T-cell (primary cell): ENCODE measurements around the gene HIP1. TPM values are rescaled to one million over a fixed set of nuclear protein-coding genes. Genes with fewer than 3 reads are reported as not detected.
"Not testable (repeated sequence)": the region's sequence is repeated elsewhere in the genome, so short reads cannot be mapped to it uniquely, and the experiment has no call there.

Source experiments
- ATAC-seq, 4 experiments: fragments of 200-7000 bp in 3 of 4; fragments of 150-1000 bp in 1 of 4; cut with Tn5 transposase; replicated peaks in 1 of 4; 1 replicate in 3 of 4; 2 replicates in 1 of 4; pipeline ENCODE4 v1.10.0; 2021; ENCODE audit warnings: moderate library complexity in 3 of 4, mild to moderate bottlenecking in 2 of 4, moderate number of reproducible peaks in 1 of 4
- CTCF ChIA-PET, 2 donors: fragments of 300-600 bp; sonication (Branson Sonifier 250); formaldehyde crosslinking; loops; one replicate each; lab custom pipeline; 2022; ENCODE audit warnings: antibody characterized with exemption in 2 of 2; lab: Charles Lee
- POLR2A ChIA-PET, 2 donors: fragments of 300-600 bp; sonication (Branson Sonifier 250); formaldehyde crosslinking; loops; one replicate each; lab custom pipeline; 2022; ENCODE audit warnings: antibody characterized with exemption in 2 of 2; lab: Charles Lee
- DNase-seq, 35 experiments: peaks; one replicate each; pipeline versions ENCODE4 v3.0.0 to v3.0.0-alpha.2; 2013 to 2023
- H3K27ac ChIP-seq: one replicate; pipeline ENCODE4 v1.5.1; 2013; ENCODE audit warnings: low read length
- H3K27me3 ChIP-seq, 2 experiments: replicated peaks in 1 of 2; 1 replicate in 1 of 2; 2 replicates in 1 of 2; pipeline versions ENCODE4 v1.6.1 to v1.7.0; 2013; ENCODE audit warnings: low read length in 1 of 2, mixed read lengths in 1 of 2; ENCODE audit not compliant: control insufficient read depth in 2 of 2, insufficient read depth in 2 of 2; ENCODE audit errors: extremely low read depth in 1 of 2
- H3K36me3 ChIP-seq, 2 donors: 1 replicate in 1 of 2; 2 replicates in 1 of 2; pipeline versions ENCODE4 v1.6.1 to v1.7.0; 2013; ENCODE audit warnings: low read length in 1 of 2; ENCODE audit not compliant: control insufficient read depth in 2 of 2, insufficient read depth in 1 of 2; ENCODE audit errors: extremely low read depth in 1 of 2
- H3K4me1 ChIP-seq, 2 experiments: 1 replicate in 1 of 2; 2 replicates in 1 of 2; pipeline versions ENCODE4 v1.6.1 to v1.7.0; 2013; ENCODE audit warnings: low read length in 2 of 2, mixed read lengths in 1 of 2; ENCODE audit not compliant: insufficient read depth in 2 of 2, control insufficient read depth in 1 of 2; ENCODE audit errors: extremely low read depth in 1 of 2
- H3K4me3 ChIP-seq, 2 donors: 1 replicate in 1 of 2; 2 replicates in 1 of 2; pipeline versions ENCODE4 v1.5.1 to v1.7.0; 2013; ENCODE audit warnings: mild to moderate bottlenecking in 2 of 2, low read length in 1 of 2, moderate library complexity in 1 of 2; ENCODE audit not compliant: control insufficient read depth in 1 of 2; ENCODE audit errors: extremely low read depth in 1 of 2
- H3K9me3 ChIP-seq: 2 replicates; pipeline ENCODE4 v1.7.0; 2013
- H3K27ac Mint-ChIP-seq, 2 donors: one replicate each; pipeline ENCODE4 v1.8.0; 2020 to 2021; ENCODE audit warnings: mild to moderate bottlenecking in 2 of 2, mixed read lengths in 2 of 2
- H3K27me3 Mint-ChIP-seq, 2 donors: one replicate each; pipeline ENCODE4 v1.8.0; 2021 to 2022; ENCODE audit warnings: mixed read lengths in 2 of 2
- H3K36me3 Mint-ChIP-seq: one replicate; pipeline ENCODE4 v1.8.0; 2021; ENCODE audit warnings: mixed read lengths
- H3K4me1 Mint-ChIP-seq, 3 donors: one replicate each; pipeline ENCODE4 v1.8.0; 2020 to 2022; ENCODE audit warnings: mixed read lengths in 3 of 3, mild to moderate bottlenecking in 1 of 3
- H3K4me3 Mint-ChIP-seq, 3 donors: one replicate each; pipeline ENCODE4 v1.8.0; 2020 to 2022; ENCODE audit warnings: mild to moderate bottlenecking in 3 of 3, mixed read lengths in 3 of 3, moderate library complexity in 3 of 3
- H3K9me3 Mint-ChIP-seq, 3 donors: one replicate each; pipeline ENCODE4 v1.8.0; 2020 to 2022; ENCODE audit warnings: mixed read lengths in 3 of 3
- WGBS: methylation state at CpG from one replicate; pipeline ENCODE4 v1.1.5; 2013; ENCODE audit warnings: missing lambda C conversion rate; ENCODE audit not compliant: insufficient coverage; 5-methylcytosine and 5-hydroxymethylcytosine counted together
- total RNA-seq, 35 experiments: library from RNA in 6 of 35; stranded (reverse) in 6 of 35; fragments of 120-200 nt in 1 of 35; gene quantifications; one replicate each; pipeline versions ENCODE4 v1.2.1 to v1.2.4 and lab custom pipeline; 2013 to 2026

HIP1 gene
- total RNA-seq, 5 donors from 2014 or later (not counting 1 experiment from before 2014, with no cell fraction given), result 3.2 to 8.4 (median 3.6) TPM

DNA sequence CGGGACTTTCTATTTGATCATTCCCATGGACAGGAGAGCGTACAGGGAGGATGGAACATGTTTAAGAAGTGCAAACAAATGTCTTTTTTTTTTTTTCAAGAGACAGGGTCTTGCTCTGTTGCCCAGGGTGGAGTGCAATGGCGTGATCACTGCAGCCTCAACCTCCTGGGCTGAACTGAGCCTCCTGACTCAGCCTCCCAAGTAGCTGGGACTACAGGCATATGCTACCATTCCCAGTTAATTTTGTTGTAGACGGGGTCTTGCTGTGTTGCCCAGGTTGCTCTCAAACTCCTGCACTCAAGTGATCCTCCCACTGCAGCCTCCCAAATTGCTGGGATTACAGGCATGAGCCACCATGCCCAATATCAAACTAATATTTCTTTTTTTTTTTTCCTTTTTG, 206.1 kb downstream of the HIP1 start:
- H3K27ac ChIP-seq, result no peak overlapping the region
- Mint-ChIP-seq H3K4me3 (no peak overlapping the region), H3K27ac (no peak overlapping the region), H3K36me3 (peaks cover 4% of the 10 kb centered on the region), H3K27me3 (no peaks in the 10 kb centered on the region), H3K4me1 (peaks cover 0 to 7% (median 7%) of the 10 kb centered on the region in 3 donors), H3K9me3 (no peaks in the 10 kb centered on the region)
- 100% methylated on average over 3 of the region's 4 CpGs for WGBS
- no peak overlapping the region for H3K4me3 ChIP-seq
- ChIA-PET POLR2A (no interaction called here), CTCF (no interaction called here)
- DNase-seq (no peak), ATAC-seq (no peak)
- peaks cover 0 to 3% of the 10 kb centered on the region in 2 donors for H3K36me3 ChIP-seq
- peaks cover 0 to 7% of the 10 kb centered on the region in 2 experiments for H3K4me1 ChIP-seq
- H3K9me3 ChIP-seq, result no peaks in the 10 kb centered on the region
- no peaks in the 10 kb centered on the region for H3K27me3 ChIP-seq

- WGBS, result 93% methylated on average over 5 of the region's 6 CpGs
- Mint-ChIP-seq H3K36me3 (no peaks in the 10 kb centered on the region), H3K27ac (no peak overlapping the region), H3K9me3 (no peaks in the 10 kb centered on the region), H3K4me3 (no peak overlapping the region), H3K27me3 (no peaks in the 10 kb centered on the region), H3K4me1 (peaks cover 12 to 17% (median 16%) of the 10 kb centered on the region in 3 donors)
- H3K4me3 ChIP-seq, result no peak overlapping the region
- CTCF ChIA-PET, result interaction anchor here in 1 of 2 donors (0.7 kb wide), 1 partner anchor 129 kb away, joined by 3 read pairs; no protein-coding TSS in a partner anchor
- H3K9me3 ChIP-seq, result no peaks in the 10 kb centered on the region
- ATAC-seq (no peak), DNase-seq (no peak)
- no peaks in the 10 kb centered on the region for H3K27me3 ChIP-seq
- H3K4me1 ChIP-seq, result peaks cover 0 to 17% of the 10 kb centered on the region in 2 experiments
- H3K36me3 ChIP-seq, result peaks cover 0 to under 1% of the 10 kb centered on the region in 2 donors
- POLR2A ChIA-PET, result interaction anchor here in 1 of 2 donors (0.6 kb wide), 1 partner anchor 1155 kb away, joined by 3 read pairs; no protein-coding TSS in a partner anchor
- no peak overlapping the region for H3K27ac ChIP-seq
Measured at GRCh38 chr7:75531359-75531821, 207.4 kb downstream of the HIP1 start.

DNA sequence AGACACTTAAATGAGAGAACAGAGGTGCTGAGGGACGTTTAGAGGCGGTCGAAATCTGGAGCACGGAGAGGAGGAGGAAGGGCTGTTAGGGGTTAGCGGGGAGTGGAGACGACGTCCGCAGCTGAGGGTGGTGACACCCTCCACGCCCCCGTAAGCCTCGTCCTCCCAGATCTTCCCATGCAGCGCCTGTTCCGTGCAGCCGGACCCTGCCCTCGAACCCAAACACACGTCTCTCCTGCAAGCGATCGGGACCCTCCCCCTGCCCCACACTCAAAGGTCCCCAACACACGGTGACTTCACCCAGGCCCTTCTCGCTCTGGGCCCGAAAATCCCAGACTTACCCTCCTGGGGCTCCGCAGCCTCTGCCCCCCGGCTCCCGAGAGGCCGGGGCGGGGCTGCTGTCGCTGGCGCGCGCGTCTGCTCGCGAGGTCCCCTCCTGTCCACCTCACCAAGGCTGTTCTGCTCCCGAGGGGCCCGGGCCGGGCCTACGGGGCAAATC, 211.5 kb downstream of the HIP1 start:
- H3K27me3 Mint-ChIP-seq, POLR2A ChIA-PET, CTCF ChIA-PET, H3K9me3 Mint-ChIP-seq, H3K27ac ChIP-seq, ATAC-seq, H3K27me3 ChIP-seq, H3K9me3 ChIP-seq: not testable (repeated sequence)
- Histone ChIP-seq H3K36me3 (peaks cover 5 to 18% of the 10 kb centered on the region in 2 donors), H3K4me1 (peaks cover 0 to 24% of the 10 kb centered on the region in 2 experiments), H3K4me3 (peak overlapping the region; percentile 34 to 69)
- H3K4me1 Mint-ChIP-seq, result peaks cover 32 to 46% (median 43%) of the 10 kb centered on the region in 3 donors
- H3K27ac Mint-ChIP-seq, result peak overlapping the region; percentile 76 to 80
- DNase-seq, result peak in 5 of 35 experiments; percentile 1 to 12 (median 3)
- 0% methylated on average over 32 of the region's 37 CpGs for WGBS
- peaks cover 29% of the 10 kb centered on the region for H3K36me3 Mint-ChIP-seq
- H3K4me3 Mint-ChIP-seq, result peak overlapping the region; percentile 84 to 92 (median 89)

DNA sequence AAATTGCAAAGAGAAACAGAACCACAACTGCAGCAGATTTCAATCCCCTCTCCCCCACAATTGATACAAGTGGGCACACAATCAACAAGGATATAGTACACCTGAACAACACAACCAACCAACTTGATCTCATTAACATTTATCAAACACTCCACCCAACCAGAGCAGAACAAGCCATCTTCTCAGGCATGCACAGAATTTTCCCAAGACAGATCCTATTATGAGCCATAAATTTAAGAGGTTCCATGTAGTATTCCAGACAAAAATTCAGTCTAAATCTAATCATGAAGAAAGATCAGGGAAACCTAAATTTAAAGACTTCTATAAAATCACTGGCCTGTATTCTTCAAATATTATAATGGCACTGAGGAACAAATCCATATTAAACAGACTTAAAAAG, 217.0 kb downstream of the HIP1 start:
- H3K9me3 ChIP-seq, CTCF ChIA-PET, H3K27ac ChIP-seq, H3K4me3 ChIP-seq, DNase-seq, H3K4me3 Mint-ChIP-seq, POLR2A ChIA-PET, H3K27me3 ChIP-seq, H3K27me3 Mint-ChIP-seq, ATAC-seq: not testable (repeated sequence)
- peaks cover 48 to 58% (median 50%) of the 10 kb centered on the region in 3 donors for H3K4me1 Mint-ChIP-seq
- H3K27ac Mint-ChIP-seq, result peak overlapping the region in 1 of 2 donors; percentile 16
- peaks cover 4 to 11% (median 4%) of the 10 kb centered on the region in 3 donors for H3K9me3 Mint-ChIP-seq
- H3K36me3 Mint-ChIP-seq, result peaks cover 61% of the 10 kb centered on the region
- H3K4me1 ChIP-seq, result peaks cover 0 to 11% of the 10 kb centered on the region in 2 experiments
- H3K36me3 ChIP-seq, result peaks cover 10 to 27% of the 10 kb centered on the region in 2 donors

GRCh38 chr7:75518842-75519241, 219.9 kb downstream of the HIP1 start:
- H3K4me3 Mint-ChIP-seq, CTCF ChIA-PET, H3K4me1 ChIP-seq, H3K9me3 ChIP-seq, H3K27me3 ChIP-seq, H3K27ac ChIP-seq, H3K27me3 Mint-ChIP-seq, ATAC-seq, H3K27ac Mint-ChIP-seq, H3K4me3 ChIP-seq, DNase-seq, POLR2A ChIA-PET: not testable (repeated sequence)
- H3K36me3 ChIP-seq, result peaks cover 7 to 20% of the 10 kb centered on the region in 2 donors
- Mint-ChIP-seq H3K4me1 (peaks cover 30 to 36% (median 34%) of the 10 kb centered on the region in 3 donors), H3K36me3 (peaks cover 45% of the 10 kb centered on the region), H3K9me3 (peaks cover 4 to 11% (median 4%) of the 10 kb centered on the region in 3 donors)
- 100% methylated on average over 1 of the region's 2 CpGs for WGBS

DNA sequence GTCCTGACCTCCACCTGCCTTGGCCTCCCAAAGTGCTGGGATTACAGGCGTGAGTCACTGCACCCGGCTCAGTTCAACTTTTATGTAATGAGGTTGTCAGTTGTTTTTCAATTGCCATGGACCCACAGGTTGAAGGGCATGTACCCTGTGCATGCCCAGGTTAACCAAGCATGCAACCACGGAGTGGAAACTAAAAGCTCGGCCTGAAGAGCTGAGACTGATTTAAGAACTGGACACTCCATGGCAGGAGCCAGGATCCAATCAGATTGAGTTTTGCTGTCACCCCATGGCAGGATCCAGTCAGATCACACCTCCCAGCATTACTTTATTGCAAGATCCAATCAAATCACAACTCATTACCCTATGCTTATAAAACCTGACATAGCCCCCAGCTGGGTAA, 229.7 kb downstream of the HIP1 start:
- H3K9me3 Mint-ChIP-seq, H3K27ac ChIP-seq, POLR2A ChIA-PET, ATAC-seq, H3K4me1 Mint-ChIP-seq, H3K27me3 ChIP-seq, H3K27ac Mint-ChIP-seq, H3K36me3 ChIP-seq, H3K36me3 Mint-ChIP-seq, CTCF ChIA-PET, H3K27me3 Mint-ChIP-seq, H3K9me3 ChIP-seq, H3K4me3 Mint-ChIP-seq, H3K4me3 ChIP-seq, H3K4me1 ChIP-seq, DNase-seq: not testable (repeated sequence)
- no CpG with 5 or more reads among the region's 4 CpGs for WGBS
